GM23248 (cell line): ENCODE data around the gene KNSTRN.

Source experiments
- EZH2 ChIP-seq: fragments of 200-600 bp; sonication (generic); IDR thresholded peaks from 2 replicates; pipeline ENCODE4 v1.6.1; 2018; ENCODE audit warnings: antibody characterized with exemption, mild to moderate bottlenecking; ENCODE audit not compliant: insufficient read depth, poor library complexity, severe bottlenecking
- EZH2phosphoT487 ChIP-seq: fragments of 200-600 bp; sonication (generic); IDR thresholded peaks from 2 replicates; pipeline ENCODE4 v1.6.1; 2018; ENCODE audit warnings: antibody characterized with exemption, moderate library complexity, mild to moderate bottlenecking, low read depth; ENCODE audit not compliant: insufficient read depth

GRCh38 chr15:40346579-40347558 lies 35.7 kb upstream of the KNSTRN start:
- no peak for TF ChIP-seq EZH2
- no peak for TF ChIP-seq EZH2phosphoT487
